Sigmoid colon (tissue), 7 donors: ENCODE measurements around the gene CD80. TPM values are rescaled to one million over a fixed set of nuclear protein-coding genes. Genes with fewer than 3 reads are reported as not detected.

Source experiments
- DNase-seq: peaks from one replicate; pipeline ENCODE4 v3.0.0-alpha.2; 2019
- H3K27ac ChIP-seq, 4 donors: fragments of 200-600 bp; sonication (generic); one replicate each; pipeline ENCODE4 v1.5.1; 2016 to 2019; ENCODE audit warnings: mild to moderate bottlenecking in 1 of 4
- H3K27me3 ChIP-seq, 3 donors: fragments of 200-600 bp; sonication (generic); one replicate each; pipeline ENCODE4 v1.5.1; 2019; ENCODE audit warnings: mild to moderate bottlenecking in 1 of 3
- H3K36me3 ChIP-seq, 4 donors: fragments of 200-600 bp; sonication (generic); one replicate each; pipeline ENCODE4 v1.5.1; 2016 to 2019
- H3K4me1 ChIP-seq, 4 donors: fragments of 200-600 bp; sonication (generic); one replicate each; pipeline ENCODE4 v1.5.1; 2017 to 2019
- H3K4me3 ChIP-seq, 4 donors: fragments of 200-600 bp; sonication (generic); one replicate each; pipeline ENCODE4 v1.5.1; 2017 to 2019; ENCODE audit warnings: mild to moderate bottlenecking in 2 of 4, moderate library complexity in 1 of 4
- H3K9me3 ChIP-seq, 4 donors: fragments of 200-600 bp in 3 of 4; sonication (generic) in 3 of 4; one replicate each; pipeline versions ENCODE4 v1.5.1 to v1.6.1; 2013 to 2019
- CTCF ChIP-seq, 4 experiments: fragments of 450-650 bp in 3 of 4; fragments of 200-600 bp in 1 of 4; IDR thresholded peaks; one replicate each; pipeline ENCODE4 v1.5.1; 2016 to 2019; ENCODE audit warnings: antibody characterized with exemption in 4 of 4, mild to moderate bottlenecking in 3 of 4, moderate library complexity in 2 of 4
- EP300 ChIP-seq, 4 donors: sonication (generic); formaldehyde crosslinking; IDR thresholded peaks; one replicate each; pipeline ENCODE4 v1.6.1; 2017; ENCODE audit warnings: antibody characterized with exemption in 4 of 4
- POLR2A ChIP-seq, 2 donors: fragments of 450-650 bp; IDR thresholded peaks; one replicate each; pipeline ENCODE4 v1.6.1; 2016; ENCODE audit warnings: antibody characterized with exemption in 2 of 2, mild to moderate bottlenecking in 2 of 2, moderate library complexity in 2 of 2
- POLR2AphosphoS5 ChIP-seq, 4 donors: sonication (generic); formaldehyde crosslinking; IDR thresholded peaks; one replicate each; pipeline ENCODE4 v1.6.1; 2017; ENCODE audit warnings: antibody characterized with exemption in 4 of 4
- WGBS, 2 donors: extraction: QIAGEN DNeasy Blood & Tissue Kit; methylation state at CpG; one replicate each; pipeline ENCODE4 v1.1.7; 2013; 5-methylcytosine and 5-hydroxymethylcytosine counted together
- intact Hi-C: fragments of 100-400 bp; cut with DNase I; formaldehyde crosslinking; loops from one replicate; pipeline ENCODE4 v1.15.1; 2023
- polyA plus RNA-seq, 3 donors: library from polyadenylated mRNA; stranded (reverse); fragments of 200-250 nt; gene quantifications; one replicate each; pipeline ENCODE4 v1.2.3, GENCODE V29; 2013
- total RNA-seq, 4 donors: library from RNA; depleted of rRNA; stranded (reverse); fragments of >200 nt; gene quantifications; one replicate each; pipeline ENCODE4 v1.1.0, GENCODE V29; 2016
- donor health status: healthy with polysubstance abuse.
- donor health status: Bipolar disorder and iron deficiency.
- donor health status: healthy.

Gene CD80
- total and polyA plus RNA-seq, 7 donors: 0.27 to 2.2 (median 1.6) TPM; not detected in 3

- Histone ChIP-seq H3K4me1 (peaks cover 0 to 5% (median 0%) of the 10 kb centered on the region in 4 donors), H3K27me3 (no peaks in the 10 kb centered on the region), H3K27ac (no peak overlapping the region), H3K36me3 (peaks cover 0 to 15% (median 0%) of the 10 kb centered on the region in 4 donors), H3K9me3 (peaks cover 0 to 2% (median 0%) of the 10 kb centered on the region in 4 donors), H3K4me3 (no peak overlapping the region)
- DNase-seq: no peak
- WGBS, 2 donors: 93 to 99% methylated on average over 1 of the region's 1 CpG
- no peak for TF ChIP-seq CTCF (IDR thresholded peaks at IDR 0.05)
- TF ChIP-seq POLR2AphosphoS5 (IDR thresholded peaks at IDR 0.05): no peak
- TF ChIP-seq EP300 (IDR thresholded peaks at IDR 0.05): no peak
- no peak for TF ChIP-seq POLR2A (IDR thresholded peaks at IDR 0.05)
- intact Hi-C loops: no loop called here
These were observed 31.3 kb upstream of the CD80 start for GRCh38 chr3:119590706-119591105.

- H3K4me1 ChIP-seq: no peaks in the 10 kb centered on the region
- WGBS, 2 donors: 66 to 77% methylated on average over 6 of the region's 6 CpGs
- intact Hi-C loops: no loop called here
- peaks cover 0 to 2% (median 0%) of the 10 kb centered on the region in 4 donors for H3K9me3 ChIP-seq
- no peak overlapping the region for H3K27ac ChIP-seq
- no peak for DNase-seq
- H3K36me3 ChIP-seq: peaks cover 0 to 15% (median 0%) of the 10 kb centered on the region in 4 donors
- TF ChIP-seq POLR2A (IDR thresholded peaks at IDR 0.05) (no peak), EP300 (IDR thresholded peaks at IDR 0.05) (no peak), POLR2AphosphoS5 (IDR thresholded peaks at IDR 0.05) (no peak), CTCF (IDR thresholded peaks at IDR 0.05) (no peak)
- H3K27me3 ChIP-seq: no peaks in the 10 kb centered on the region
- no peak overlapping the region for H3K4me3 ChIP-seq
These were observed 29.8 kb upstream of the CD80 start for GRCh38 chr3:119589102-119589773.

GRCh38 chr3:119588112-119588511, 28.7 kb upstream of the CD80 start:
- H3K4me3 ChIP-seq: no peak overlapping the region
- H3K27me3 ChIP-seq: no peaks in the 10 kb centered on the region
- peaks cover 0 to 15% (median 0%) of the 10 kb centered on the region in 4 donors for H3K36me3 ChIP-seq
- no peaks in the 10 kb centered on the region for H3K4me1 ChIP-seq
- TF ChIP-seq POLR2A (IDR thresholded peaks at IDR 0.05): no peak
- TF ChIP-seq CTCF (IDR thresholded peaks at IDR 0.05): no peak
- TF ChIP-seq POLR2AphosphoS5 (IDR thresholded peaks at IDR 0.05): no peak
- no peak for TF ChIP-seq EP300 (IDR thresholded peaks at IDR 0.05)
- H3K27ac ChIP-seq: no peak overlapping the region
- H3K9me3 ChIP-seq: peaks cover 0 to 2% (median 0%) of the 10 kb centered on the region in 4 donors
- peak; percentile 78 for DNase-seq
- intact Hi-C loops: no loop called here
- WGBS, 2 donors: 38 to 58% methylated on average over 3 of the region's 3 CpGs

GRCh38 chr3:119586733-119587172, 27.3 kb upstream of the CD80 start:
- no peaks in the 10 kb centered on the region for H3K27me3 ChIP-seq
- no peaks in the 10 kb centered on the region for H3K4me1 ChIP-seq
- H3K9me3 ChIP-seq: peaks cover 0 to 2% (median 0%) of the 10 kb centered on the region in 4 donors
- TF ChIP-seq POLR2AphosphoS5 (IDR thresholded peaks at IDR 0.05): no peak
- no peak for TF ChIP-seq EP300 (IDR thresholded peaks at IDR 0.05)
- no peak for TF ChIP-seq POLR2A (IDR thresholded peaks at IDR 0.05)
- no peak for TF ChIP-seq CTCF (IDR thresholded peaks at IDR 0.05)
- 82 to 85% methylated on average over 3 of the region's 3 CpGs for WGBS, 2 donors
- intact Hi-C loops: no loop called here
- no peak overlapping the region for H3K4me3 ChIP-seq
- no peak for DNase-seq
- H3K27ac ChIP-seq: no peak overlapping the region
- peaks cover 0 to 15% (median 0%) of the 10 kb centered on the region in 4 donors for H3K36me3 ChIP-seq
